ENCODE results near the gene SH3RF1.

The SH3RF1 gene

GRCh38 chr4:169054879-169055278 lies 215.9 kb downstream of the SH3RF1 start:
- no peak overlapping the region for H2AFZ ChIP-seq (ENCODE audit: low read length)
- no peak overlapping the region for H3K9ac ChIP-seq (ENCODE audit: low read depth, low read length, poor library complexity)
- DNase-seq (ENCODE audit: low spot score) = no peak
- H2BK15ac ChIP-seq (ENCODE audit: low read length) = no peak overlapping the region
- peaks cover 5 to 10% of the 10 kb centered on the region in 2 donors for H3K4me1 ChIP-seq (ENCODE audit: control insufficient read depth in 2 of 2, insufficient read depth in 1 of 2, low read depth in 1 of 2, low read length in 2 of 2)
- no peaks in the 10 kb centered on the region for H3K79me1 ChIP-seq (ENCODE audit: low read depth, low read length)
- no peak overlapping the region for H2BK12ac ChIP-seq (ENCODE audit: low read length)
- no peak overlapping the region for H2BK120ac ChIP-seq (ENCODE audit: low read depth, low read length)
- no peak overlapping the region for H3K14ac ChIP-seq (ENCODE audit: low read length)
- H3K18ac ChIP-seq (ENCODE audit: low read length) = no peak overlapping the region
- no peak overlapping the region for H4K8ac ChIP-seq (ENCODE audit: low read depth, low read length)
- no peak overlapping the region for H3K4me3 ChIP-seq (ENCODE audit: low read length in 2 of 2)
- no peak overlapping the region for H2BK5ac ChIP-seq (ENCODE audit: low read length)
- no peak overlapping the region for H3K23ac ChIP-seq (ENCODE audit: low read depth, low read length, poor library complexity)
- H3K27ac ChIP-seq (replicated peaks; ENCODE audit: low read length) = no peak overlapping the region
- no CpG with 5 or more reads among the region's 6 CpGs for WGBS, 2 donors (ENCODE audit: extremely low coverage in 2 of 2, insufficient read length in 2 of 2, insufficient replicate concordance in 1 of 2)
- no peaks in the 10 kb centered on the region for H3K27me3 ChIP-seq (ENCODE audit: control insufficient read depth in 3 of 3, insufficient read depth in 3 of 3, low read depth in 1 of 3, low read length in 3 of 3)
- peaks cover 0 to 2% of the 10 kb centered on the region in 2 donors for H3K9me3 ChIP-seq (replicated peaks in 1 of 2; ENCODE audit: control insufficient read depth in 2 of 2, insufficient read depth in 1 of 2, low read depth in 1 of 2, low read length in 2 of 2)
- no peak overlapping the region for H3K4me2 ChIP-seq (ENCODE audit: insufficient read depth, low read length, poor library complexity, severe bottlenecking)
- no peak overlapping the region for H4K91ac ChIP-seq (ENCODE audit: low read depth, low read length, poor library complexity)
- no peaks in the 10 kb centered on the region for H3K36me3 ChIP-seq (replicated peaks in 1 of 2; ENCODE audit: control insufficient read depth in 2 of 2, insufficient read depth in 2 of 2, low read length in 2 of 2)
- H3K4ac ChIP-seq (ENCODE audit: low read length) = no peak overlapping the region
- H2AK5ac ChIP-seq (ENCODE audit: low read depth, low read length) = no peak overlapping the region

- Histone ChIP-seq H3K4me1 (ENCODE audit: control insufficient read depth in 2 of 2, insufficient read depth in 1 of 2, low read depth in 1 of 2, low read length in 2 of 2) (peaks cover 7 to 29% of the 10 kb centered on the region in 2 donors), H3K4ac (ENCODE audit: low read length) (no peak overlapping the region), H4K91ac (ENCODE audit: low read depth, low read length, poor library complexity) (no peak overlapping the region), H2AK5ac (ENCODE audit: low read depth, low read length) (no peak overlapping the region), H3K4me3 (ENCODE audit: low read length in 2 of 2) (no peak overlapping the region), H3K27me3 (ENCODE audit: control insufficient read depth in 3 of 3, insufficient read depth in 3 of 3, low read depth in 1 of 3, low read length in 3 of 3) (no peaks in the 10 kb centered on the region), H3K18ac (ENCODE audit: low read length) (no peak overlapping the region), H3K14ac (ENCODE audit: low read length) (no peak overlapping the region), H3K9me3 (replicated peaks in 1 of 2; ENCODE audit: control insufficient read depth in 2 of 2, insufficient read depth in 1 of 2, low read depth in 1 of 2, low read length in 2 of 2) (peaks cover 0 to 2% of the 10 kb centered on the region in 2 donors), H2BK12ac (ENCODE audit: low read length) (no peak overlapping the region), H2AFZ (ENCODE audit: low read length) (no peak overlapping the region), H2BK120ac (ENCODE audit: low read depth, low read length) (no peak overlapping the region), H3K79me1 (ENCODE audit: low read depth, low read length) (no peaks in the 10 kb centered on the region), H3K4me2 (ENCODE audit: insufficient read depth, low read length, poor library complexity, severe bottlenecking) (no peak overlapping the region), H2BK15ac (ENCODE audit: low read length) (no peak overlapping the region), H3K23ac (ENCODE audit: low read depth, low read length, poor library complexity) (no peak overlapping the region), H3K27ac (replicated peaks; ENCODE audit: low read length) (no peak overlapping the region), H2BK5ac (ENCODE audit: low read length) (no peak overlapping the region), H3K9ac (ENCODE audit: low read depth, low read length, poor library complexity) (no peak overlapping the region), H4K8ac (ENCODE audit: low read depth, low read length) (no peak overlapping the region), H3K36me3 (replicated peaks in 1 of 2; ENCODE audit: control insufficient read depth in 2 of 2, insufficient read depth in 2 of 2, low read length in 2 of 2) (no peaks in the 10 kb centered on the region)
- WGBS, 2 donors (ENCODE audit: extremely low coverage in 2 of 2, insufficient read length in 2 of 2, insufficient replicate concordance in 1 of 2) = no CpG with 5 or more reads among the region's 6 CpGs
- DNase-seq (ENCODE audit: low spot score) = no peak
Observed at GRCh38 chr4:169052594-169052945, 218.2 kb downstream of the SH3RF1 start.

- Histone ChIP-seq H3K4ac (ENCODE audit: low read length) (no peak overlapping the region), H2BK5ac (ENCODE audit: low read length) (no peak overlapping the region), H3K9me3 (replicated peaks in 1 of 2; ENCODE audit: control insufficient read depth in 2 of 2, insufficient read depth in 1 of 2, low read depth in 1 of 2, low read length in 2 of 2) (peaks cover 0 to 2% of the 10 kb centered on the region in 2 donors), H3K79me1 (ENCODE audit: low read depth, low read length) (no peaks in the 10 kb centered on the region), H3K27me3 (ENCODE audit: control insufficient read depth in 3 of 3, insufficient read depth in 3 of 3, low read depth in 1 of 3, low read length in 3 of 3) (no peaks in the 10 kb centered on the region), H3K14ac (ENCODE audit: low read length) (no peak overlapping the region), H2BK120ac (ENCODE audit: low read depth, low read length) (no peak overlapping the region), H2AFZ (ENCODE audit: low read length) (no peak overlapping the region), H2AK5ac (ENCODE audit: low read depth, low read length) (no peak overlapping the region), H3K18ac (ENCODE audit: low read length) (no peak overlapping the region), H3K23ac (ENCODE audit: low read depth, low read length, poor library complexity) (no peak overlapping the region), H3K36me3 (replicated peaks in 1 of 2; ENCODE audit: control insufficient read depth in 2 of 2, insufficient read depth in 2 of 2, low read length in 2 of 2) (no peaks in the 10 kb centered on the region), H3K4me2 (ENCODE audit: insufficient read depth, low read length, poor library complexity, severe bottlenecking) (no peak overlapping the region), H3K4me3 (ENCODE audit: low read length in 2 of 2) (no peak overlapping the region), H3K9ac (ENCODE audit: low read depth, low read length, poor library complexity) (no peak overlapping the region), H4K8ac (ENCODE audit: low read depth, low read length) (no peak overlapping the region), H3K27ac (replicated peaks; ENCODE audit: low read length) (no peak overlapping the region), H2BK15ac (ENCODE audit: low read length) (no peak overlapping the region), H4K91ac (ENCODE audit: low read depth, low read length, poor library complexity) (no peak overlapping the region), H2BK12ac (ENCODE audit: low read length) (no peak overlapping the region), H3K4me1 (ENCODE audit: control insufficient read depth in 2 of 2, insufficient read depth in 1 of 2, low read depth in 1 of 2, low read length in 2 of 2) (peaks cover 7 to 29% of the 10 kb centered on the region in 2 donors)
- no peak for DNase-seq (ENCODE audit: low spot score)
- WGBS, 2 donors (ENCODE audit: extremely low coverage in 2 of 2, insufficient read length in 2 of 2, insufficient replicate concordance in 1 of 2) = no CpG with 5 or more reads among the region's 10 CpGs
Observed at GRCh38 chr4:169051761-169052593, 218.8 kb downstream of the SH3RF1 start.

DNA sequence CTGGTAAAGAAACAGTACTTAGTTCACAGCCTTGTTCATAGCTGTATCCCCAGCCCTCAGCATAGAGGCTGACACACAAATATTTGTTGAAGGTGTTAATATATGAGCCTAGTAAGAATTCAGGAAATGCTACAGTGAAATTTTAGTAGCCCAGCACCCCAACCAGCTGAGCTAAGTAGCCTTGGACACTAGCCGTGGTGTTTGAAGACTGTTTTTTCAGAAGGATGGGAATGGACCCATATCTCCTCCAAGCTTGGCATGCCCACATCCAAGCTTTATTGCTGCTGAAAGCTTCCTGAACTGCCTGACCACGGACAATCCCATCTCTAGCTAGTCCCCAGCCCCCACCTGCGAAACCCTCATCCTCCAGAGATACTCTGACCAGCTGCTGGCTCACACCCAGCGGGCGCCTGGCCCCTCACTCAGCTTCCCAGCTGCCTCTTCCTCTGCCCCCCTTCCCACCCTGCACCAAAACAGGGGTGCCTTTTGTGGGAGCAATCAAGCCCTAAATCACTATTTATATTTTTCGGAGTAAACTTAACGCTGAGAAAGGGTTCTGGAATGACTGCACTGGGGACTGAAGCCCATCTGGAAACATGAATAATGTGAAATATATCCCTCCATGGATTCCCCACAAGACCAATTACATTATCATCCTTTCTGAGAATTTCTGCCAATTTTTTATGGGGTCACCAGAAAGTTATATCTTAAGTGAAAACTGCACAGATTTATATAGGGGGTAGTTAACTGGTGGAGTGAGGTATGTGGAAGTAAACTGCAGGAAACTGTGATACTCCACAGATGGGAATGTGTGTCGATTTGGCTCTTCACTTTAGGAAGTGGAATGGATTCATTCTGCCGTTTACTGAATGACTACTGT lies 219.6 kb downstream of the SH3RF1 start:
- Histone ChIP-seq H3K23ac (ENCODE audit: low read depth, low read length, poor library complexity) (no peak overlapping the region), H3K27me3 (ENCODE audit: control insufficient read depth in 3 of 3, insufficient read depth in 3 of 3, low read depth in 1 of 3, low read length in 3 of 3) (no peaks in the 10 kb centered on the region), H2AFZ (ENCODE audit: low read length) (no peak overlapping the region), H3K79me1 (ENCODE audit: low read depth, low read length) (no peaks in the 10 kb centered on the region), H2BK5ac (ENCODE audit: low read length) (no peak overlapping the region), H2BK12ac (ENCODE audit: low read length) (no peak overlapping the region), H3K4ac (ENCODE audit: low read length) (no peak overlapping the region), H3K4me3 (ENCODE audit: low read length in 2 of 2) (no peak overlapping the region), H3K36me3 (replicated peaks in 1 of 2; ENCODE audit: control insufficient read depth in 2 of 2, insufficient read depth in 2 of 2, low read length in 2 of 2) (no peaks in the 10 kb centered on the region), H3K9ac (ENCODE audit: low read depth, low read length, poor library complexity) (no peak overlapping the region), H3K4me1 (ENCODE audit: control insufficient read depth in 2 of 2, insufficient read depth in 1 of 2, low read depth in 1 of 2, low read length in 2 of 2) (peaks cover 8 to 29% of the 10 kb centered on the region in 2 donors), H3K9me3 (replicated peaks in 1 of 2; ENCODE audit: control insufficient read depth in 2 of 2, insufficient read depth in 1 of 2, low read depth in 1 of 2, low read length in 2 of 2) (peaks cover 0 to 2% of the 10 kb centered on the region in 2 donors), H4K91ac (ENCODE audit: low read depth, low read length, poor library complexity) (no peak overlapping the region), H3K4me2 (ENCODE audit: insufficient read depth, low read length, poor library complexity, severe bottlenecking) (no peak overlapping the region), H4K8ac (ENCODE audit: low read depth, low read length) (no peak overlapping the region), H3K18ac (ENCODE audit: low read length) (no peak overlapping the region), H2BK15ac (ENCODE audit: low read length) (no peak overlapping the region), H3K27ac (replicated peaks; ENCODE audit: low read length) (no peak overlapping the region), H3K14ac (ENCODE audit: low read length) (no peak overlapping the region), H2BK120ac (ENCODE audit: low read depth, low read length) (no peak overlapping the region), H2AK5ac (ENCODE audit: low read depth, low read length) (no peak overlapping the region)
- no peak for DNase-seq (ENCODE audit: low spot score)
- no CpG with 5 or more reads among the region's 9 CpGs for WGBS, 2 donors (ENCODE audit: extremely low coverage in 2 of 2, insufficient read length in 2 of 2, insufficient replicate concordance in 1 of 2)
